ENCODE results near the gene EFCAB14.
"Not testable (repeated sequence)": the region's sequence is repeated elsewhere in the genome, so short reads cannot be mapped to it uniquely, and the experiment has no call there.

The EFCAB14 gene

DNA sequence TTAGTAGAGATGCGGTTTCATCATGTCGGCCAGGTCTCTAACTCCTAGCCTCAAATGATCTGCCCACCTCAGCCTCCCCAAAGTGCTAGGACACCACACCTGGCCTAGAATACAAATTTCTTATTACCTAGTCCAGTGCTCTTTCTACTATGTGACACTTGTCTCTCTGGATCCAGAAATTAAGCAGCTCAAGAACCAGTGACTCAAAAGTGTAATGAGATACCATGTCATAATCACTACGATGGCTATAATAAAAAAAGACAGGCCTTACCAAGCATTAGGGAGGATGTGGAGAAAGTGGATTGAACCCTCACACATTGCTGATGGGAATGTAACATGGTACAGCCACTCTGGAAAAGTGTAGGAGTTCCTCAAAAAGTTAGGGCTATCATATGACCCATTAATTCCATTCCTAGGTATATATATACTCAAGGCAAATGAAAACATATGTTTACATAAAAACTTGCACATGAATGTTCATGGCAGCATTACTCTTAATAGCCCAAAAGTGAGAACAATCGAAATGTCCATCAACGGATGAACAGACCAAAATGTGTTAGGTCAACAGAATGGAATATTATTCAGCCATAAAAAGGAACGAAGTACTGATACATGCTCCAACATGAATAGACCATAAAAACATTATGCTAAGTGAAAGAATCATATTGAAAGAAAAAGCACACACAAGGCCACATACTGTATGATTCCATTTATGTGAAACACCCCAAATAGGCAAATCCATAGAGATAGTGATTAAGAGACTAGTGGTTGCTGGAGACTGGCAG is 38.9 kb downstream of the EFCAB14 start:
- H3K9ac ChIP-seq (ENCODE audit: low read depth, low read length) = no peak overlapping the region
- no peak overlapping the region for H3K4me3 ChIP-seq (ENCODE audit: low read depth, low read length)
- H3K9me3 ChIP-seq (ENCODE audit: control insufficient read depth, insufficient read depth, low read length) = no peaks in the 10 kb centered on the region
- H3K36me3 ChIP-seq (ENCODE audit: control insufficient read depth, insufficient read depth, low read length) = peaks cover 17% of the 10 kb centered on the region
- no peaks in the 10 kb centered on the region for H3K27me3 ChIP-seq (ENCODE audit: control insufficient read depth, insufficient read depth, low read length)
- peaks cover 17% of the 10 kb centered on the region for H3K4me1 ChIP-seq (ENCODE audit: control insufficient read depth, insufficient read depth, low read length)

DNA sequence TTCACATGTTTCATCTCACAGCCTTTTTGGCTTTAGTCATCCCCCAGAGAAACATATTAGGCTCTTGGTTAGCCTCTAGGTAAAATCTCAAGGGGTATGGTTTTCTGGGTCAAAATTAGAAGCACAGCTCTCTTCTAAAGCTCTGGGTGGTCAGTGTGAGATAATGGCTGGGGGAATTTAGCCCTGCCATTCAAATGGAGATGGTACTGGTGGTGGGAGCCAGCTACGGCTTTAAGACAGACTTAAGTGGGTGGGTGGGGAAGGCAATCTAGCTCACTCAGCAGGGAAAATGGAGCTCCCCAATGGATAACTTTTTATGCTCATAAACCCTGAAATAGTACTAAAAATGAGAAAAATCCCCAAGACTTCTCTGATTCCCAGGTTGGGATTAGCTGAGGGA is 41.6 kb downstream of the EFCAB14 start:
- no peak overlapping the region for H3K9ac ChIP-seq (ENCODE audit: low read depth, low read length)
- H3K36me3 ChIP-seq (ENCODE audit: control insufficient read depth, insufficient read depth, low read length) = peaks cover 6% of the 10 kb centered on the region
- peaks cover 17% of the 10 kb centered on the region for H3K4me1 ChIP-seq (ENCODE audit: control insufficient read depth, insufficient read depth, low read length)

DNA sequence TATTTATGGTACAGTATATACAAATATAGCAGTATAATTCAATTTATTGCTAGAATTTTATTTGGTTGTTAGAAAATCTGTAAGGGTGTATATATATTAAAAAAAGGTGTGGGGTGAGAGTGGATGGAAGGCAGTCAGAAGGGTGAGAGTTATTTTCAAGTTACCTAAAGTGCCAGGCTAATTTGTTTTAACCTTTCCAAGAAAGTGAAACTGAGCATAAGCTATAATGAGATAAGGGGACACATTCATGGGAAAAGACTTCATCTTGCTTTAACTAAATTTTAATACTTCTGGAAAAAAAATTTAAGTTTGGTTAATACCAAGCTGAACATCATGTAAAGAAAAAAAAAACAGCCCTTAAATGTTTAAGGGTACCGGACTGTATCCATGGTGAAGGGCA is 42.4 kb downstream of the EFCAB14 start:
- Histone ChIP-seq H3K27me3 (ENCODE audit: control insufficient read depth, insufficient read depth, low read length) (no peaks in the 10 kb centered on the region), H3K9ac (ENCODE audit: low read depth, low read length) (no peak overlapping the region), H3K9me3 (ENCODE audit: control insufficient read depth, insufficient read depth, low read length) (no peaks in the 10 kb centered on the region), H3K4me3 (ENCODE audit: low read depth, low read length) (no peak overlapping the region), H3K36me3 (ENCODE audit: control insufficient read depth, insufficient read depth, low read length) (peaks cover 3% of the 10 kb centered on the region), H3K4me1 (ENCODE audit: control insufficient read depth, insufficient read depth, low read length) (peaks cover 17% of the 10 kb centered on the region)

More for the DNA sequence above, 41.6 kb downstream of the EFCAB14 start:
- Histone ChIP-seq H3K4me3 (ENCODE audit: low read depth, low read length) (no peak overlapping the region), H3K27me3 (ENCODE audit: control insufficient read depth, insufficient read depth, low read length) (no peaks in the 10 kb centered on the region), H3K9me3 (ENCODE audit: control insufficient read depth, insufficient read depth, low read length) (no peaks in the 10 kb centered on the region)

DNA sequence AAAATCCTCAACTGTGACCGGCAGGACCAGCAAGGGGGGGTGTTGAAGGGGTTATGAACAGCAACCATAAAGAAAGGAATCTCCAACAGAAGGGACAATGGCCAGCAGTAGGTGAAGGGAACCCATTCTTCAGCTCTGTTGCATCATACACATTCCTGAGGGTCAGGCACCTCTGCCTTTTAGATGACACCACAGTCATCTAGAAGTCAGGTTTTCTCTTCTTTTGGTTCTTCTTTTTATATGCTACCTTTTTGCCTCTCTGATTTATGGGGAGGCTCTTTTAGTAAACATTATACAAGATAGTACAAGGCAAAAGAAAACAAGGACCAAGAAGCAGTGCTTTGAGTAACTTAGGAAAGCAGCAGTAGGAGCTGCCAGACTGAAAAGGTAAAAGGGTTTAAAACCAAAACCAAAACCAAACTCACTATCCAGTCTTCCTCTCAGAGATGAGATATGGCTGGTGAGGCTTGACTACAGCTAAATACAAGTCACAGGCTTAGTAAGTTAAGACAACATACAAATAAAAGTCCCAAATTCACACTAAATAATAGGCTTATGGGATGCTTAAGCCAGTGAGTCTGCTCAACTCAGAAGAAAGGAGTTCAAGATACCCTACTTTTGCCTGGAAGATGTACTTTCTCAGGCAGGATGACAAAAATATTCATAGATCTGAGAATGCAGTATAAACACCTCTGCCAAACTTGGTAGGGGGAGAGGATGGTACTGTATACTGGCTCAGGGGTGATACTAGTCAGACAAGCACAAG is 43.2 kb downstream of the EFCAB14 start:
- no peak overlapping the region for H3K9ac ChIP-seq (ENCODE audit: low read depth, low read length)
- H3K4me3 ChIP-seq (ENCODE audit: low read depth, low read length) = no peak overlapping the region
- peaks cover 3% of the 10 kb centered on the region for H3K36me3 ChIP-seq (ENCODE audit: control insufficient read depth, insufficient read depth, low read length)
- no peaks in the 10 kb centered on the region for H3K27me3 ChIP-seq (ENCODE audit: control insufficient read depth, insufficient read depth, low read length)
- no peaks in the 10 kb centered on the region for H3K9me3 ChIP-seq (ENCODE audit: control insufficient read depth, insufficient read depth, low read length)
- peaks cover 17% of the 10 kb centered on the region for H3K4me1 ChIP-seq (ENCODE audit: control insufficient read depth, insufficient read depth, low read length)

DNA sequence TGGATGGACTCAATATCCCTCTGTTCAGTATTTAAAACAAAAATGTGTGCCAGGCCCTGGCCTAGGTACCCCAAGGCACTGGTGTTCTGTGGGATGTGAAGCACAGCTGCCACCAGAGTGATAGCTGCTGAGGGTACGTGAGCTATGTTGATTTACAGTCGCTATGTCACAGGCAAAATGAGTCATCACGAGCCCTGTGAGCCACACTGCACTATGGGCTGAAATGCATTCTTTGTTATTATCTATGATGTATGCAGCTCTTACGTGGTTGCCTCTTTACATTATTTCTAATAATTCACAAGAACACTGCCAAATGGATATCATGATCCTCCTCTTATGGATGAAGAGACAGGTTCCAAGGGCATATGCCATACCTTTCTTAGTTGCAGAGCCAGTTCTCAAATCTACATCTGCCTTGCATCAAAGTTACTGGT is 45.1 kb downstream of the EFCAB14 start:
- no peak overlapping the region for H3K9ac ChIP-seq (ENCODE audit: low read depth, low read length)
- no peak overlapping the region for H3K4me3 ChIP-seq (ENCODE audit: low read depth, low read length)
- no peaks in the 10 kb centered on the region for H3K36me3 ChIP-seq (ENCODE audit: control insufficient read depth, insufficient read depth, low read length)
- H3K4me1 ChIP-seq (ENCODE audit: control insufficient read depth, insufficient read depth, low read length) = peaks cover 17% of the 10 kb centered on the region
- no peaks in the 10 kb centered on the region for H3K9me3 ChIP-seq (ENCODE audit: control insufficient read depth, insufficient read depth, low read length)
- peaks cover 2% of the 10 kb centered on the region for H3K27me3 ChIP-seq (ENCODE audit: control insufficient read depth, insufficient read depth, low read length)

DNA sequence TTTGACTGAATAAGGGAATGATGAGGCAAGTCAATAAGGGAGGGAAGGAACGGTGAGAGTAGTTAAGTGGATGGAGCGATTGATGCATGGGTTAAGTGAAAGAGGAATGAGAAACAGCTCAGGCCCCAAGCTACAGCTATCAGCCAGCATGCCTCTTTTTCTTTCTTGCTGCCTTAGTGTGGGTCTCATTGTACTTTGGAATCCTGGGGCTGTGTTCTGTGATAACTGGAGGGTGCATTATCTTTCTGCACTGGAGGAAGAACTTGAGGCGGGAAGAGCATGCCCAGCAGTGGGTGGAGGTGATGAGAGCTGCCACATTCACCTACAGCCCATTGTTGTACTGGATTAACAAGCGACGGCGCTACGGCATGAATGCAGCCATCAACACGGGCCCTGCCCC is 46.2 kb downstream of the EFCAB14 start:
- Histone ChIP-seq H3K9me3 (ENCODE audit: control insufficient read depth, insufficient read depth, low read length) (no peaks in the 10 kb centered on the region), H3K4me1 (ENCODE audit: control insufficient read depth, insufficient read depth, low read length) (peaks cover 15% of the 10 kb centered on the region), H3K9ac (ENCODE audit: low read depth, low read length) (no peak overlapping the region), H3K4me3 (ENCODE audit: low read depth, low read length) (no peak overlapping the region), H3K36me3 (ENCODE audit: control insufficient read depth, insufficient read depth, low read length) (no peaks in the 10 kb centered on the region), H3K27me3 (ENCODE audit: control insufficient read depth, insufficient read depth, low read length) (peaks cover 2% of the 10 kb centered on the region)

DNA sequence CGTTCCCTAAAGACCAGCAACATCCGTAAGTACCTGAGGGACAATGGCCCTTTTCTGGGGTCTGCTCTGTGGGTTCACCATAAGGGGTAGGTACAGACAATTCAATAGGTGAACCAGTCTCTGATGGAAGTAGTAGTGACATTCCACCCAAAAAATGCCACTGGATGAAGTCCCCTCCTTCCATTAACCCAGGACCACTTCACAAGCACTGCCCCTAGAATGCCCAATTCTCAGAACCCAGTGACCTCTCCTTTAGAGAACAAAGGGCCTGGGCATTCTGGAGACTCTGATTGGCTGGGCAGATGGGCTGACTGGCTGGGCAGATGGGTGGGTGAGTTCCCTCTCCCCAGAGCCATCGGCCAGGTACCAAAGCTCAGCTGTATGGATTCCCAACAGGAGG is 47.4 kb downstream of the EFCAB14 start, which contains the start of gene TEX38:
TSS of gene TEX38 (plus strand) at position 301 of the 400 bp plus-strand sequence. CDS start at position 382, 81 bp downstream.
- Histone ChIP-seq H3K27me3 (ENCODE audit: control insufficient read depth, insufficient read depth, low read length) (peaks cover 2% of the 10 kb centered on the region), H3K9ac (ENCODE audit: low read depth, low read length) (no peak within 1 kb of the TSS), H3K4me1 (ENCODE audit: control insufficient read depth, insufficient read depth, low read length) (peaks cover 14% of the 10 kb centered on the region), H3K9me3 (ENCODE audit: control insufficient read depth, insufficient read depth, low read length) (no peaks in the 10 kb centered on the region), H3K36me3 (ENCODE audit: control insufficient read depth, insufficient read depth, low read length) (no peaks in the 10 kb centered on the region), H3K4me3 (ENCODE audit: low read depth, low read length) (no peak within 1 kb of the TSS)

DNA sequence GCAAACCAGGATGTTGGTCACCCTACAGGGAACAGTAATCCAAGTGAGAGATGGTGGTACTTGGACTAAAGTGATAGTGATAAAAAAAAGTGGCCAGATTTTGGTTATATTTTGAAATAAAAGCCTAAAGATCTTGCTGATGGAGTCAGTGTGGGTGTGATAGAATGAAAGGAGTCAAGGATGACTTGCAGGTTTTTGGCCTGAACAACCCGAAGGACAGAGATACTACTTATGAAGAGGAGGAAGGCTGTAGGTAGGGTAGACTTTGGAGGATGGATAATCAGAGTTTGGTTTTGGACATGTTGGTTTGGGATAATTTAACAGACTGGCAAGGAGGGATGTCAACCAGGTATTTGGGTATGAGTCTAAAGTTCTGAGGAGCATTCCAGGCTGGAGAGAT is 48.8 kb downstream of the EFCAB14 start:
- Histone ChIP-seq H3K9me3 (ENCODE audit: control insufficient read depth, insufficient read depth, low read length) (no peaks in the 10 kb centered on the region), H3K36me3 (ENCODE audit: control insufficient read depth, insufficient read depth, low read length) (no peaks in the 10 kb centered on the region), H3K27me3 (ENCODE audit: control insufficient read depth, insufficient read depth, low read length) (peaks cover 2% of the 10 kb centered on the region), H3K4me1 (ENCODE audit: control insufficient read depth, insufficient read depth, low read length) (peaks cover 18% of the 10 kb centered on the region), H3K4me3 (ENCODE audit: low read depth, low read length) (no peak overlapping the region), H3K9ac (ENCODE audit: low read depth, low read length) (no peak overlapping the region)

DNA sequence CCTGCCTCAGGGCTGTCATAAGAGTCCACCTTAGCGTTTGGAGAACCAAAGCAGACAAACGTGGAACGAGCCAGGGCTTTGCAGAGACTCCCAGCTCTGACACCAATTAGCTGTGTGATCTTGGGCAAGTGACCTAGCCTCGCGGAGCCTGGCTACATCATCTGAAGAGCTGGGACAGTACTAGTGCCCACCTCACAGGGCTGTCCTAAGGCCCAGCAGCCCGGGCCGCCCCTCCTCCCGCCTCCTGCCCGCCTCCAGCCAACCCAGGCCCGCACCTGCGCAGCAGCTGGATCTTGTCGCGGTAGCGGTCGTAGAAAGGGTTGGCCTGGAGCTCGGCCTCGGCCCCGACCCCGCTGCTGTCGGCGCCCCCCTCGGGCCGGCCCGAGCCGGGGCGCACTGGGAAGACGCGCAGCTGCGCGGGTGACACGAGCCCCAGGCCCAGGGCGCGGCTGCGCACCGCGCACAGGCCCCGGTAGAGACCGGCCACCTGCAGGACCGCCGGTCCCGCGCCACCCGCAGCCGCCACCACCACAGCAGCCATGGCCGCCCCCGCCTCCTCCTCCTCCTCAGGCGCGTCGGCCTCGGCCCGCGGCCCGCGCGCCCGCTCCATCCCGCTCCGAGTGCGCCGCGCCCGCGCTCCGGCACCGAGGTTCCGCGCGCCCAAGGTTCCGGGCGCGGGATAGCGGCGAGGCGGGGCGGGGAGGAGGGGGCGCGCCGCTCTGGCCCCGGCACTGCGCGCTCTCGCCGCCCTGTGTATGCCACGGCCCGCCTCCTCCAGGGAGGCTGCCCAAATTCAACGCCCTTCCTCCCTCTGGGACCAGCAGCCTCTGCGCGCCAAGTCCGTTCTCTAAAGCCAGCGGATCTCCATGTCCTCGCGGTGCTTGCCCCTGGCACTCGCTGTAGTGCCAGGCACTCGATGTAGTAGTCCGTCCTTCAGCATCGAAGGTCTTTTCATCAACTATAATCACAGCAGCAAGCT is 50.8 kb downstream of the EFCAB14 start, which contains the start of gene ATPAF1:
TSS of gene ATPAF1 (minus strand) at position 583 of the 979 bp plus-strand sequence. CDS start at position 541, 42 bp downstream.
- peaks cover 2% of the 10 kb centered on the region for H3K27me3 ChIP-seq (ENCODE audit: control insufficient read depth, insufficient read depth, low read length)
- H3K36me3 ChIP-seq (ENCODE audit: control insufficient read depth, insufficient read depth, low read length) = peaks cover 5% of the 10 kb centered on the region
- peak within 1 kb of the TSS; percentile 80 for H3K4me3 ChIP-seq (ENCODE audit: low read depth, low read length)
- H3K4me1 ChIP-seq (ENCODE audit: control insufficient read depth, insufficient read depth, low read length) = peaks cover 18% of the 10 kb centered on the region
- H3K9ac ChIP-seq (ENCODE audit: low read depth, low read length) = peak within 1 kb of the TSS; percentile 76
- H3K9me3 ChIP-seq (ENCODE audit: control insufficient read depth, insufficient read depth, low read length) = no peaks in the 10 kb centered on the region

DNA sequence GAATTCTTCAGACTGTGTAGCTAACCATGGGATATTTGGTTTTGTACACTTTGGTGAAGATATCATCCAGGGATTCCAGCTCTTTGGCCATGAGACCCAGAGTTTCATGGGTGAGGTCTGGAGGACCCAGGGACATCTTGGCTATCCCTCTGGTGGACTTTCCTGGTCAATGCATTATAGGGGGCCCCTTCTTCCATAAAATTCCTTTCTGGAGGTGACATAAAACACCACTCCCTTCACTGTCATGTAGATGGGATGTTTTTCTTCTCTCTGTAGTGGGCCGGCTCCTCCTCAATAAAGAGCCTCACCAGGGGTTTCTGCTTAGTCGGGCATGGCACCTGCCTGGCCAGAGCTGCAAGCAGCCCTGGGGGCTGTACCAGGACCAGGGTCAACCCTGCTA is 52.9 kb downstream of the EFCAB14 start:
- peaks cover 18% of the 10 kb centered on the region for H3K4me1 ChIP-seq (ENCODE audit: control insufficient read depth, insufficient read depth, low read length)
- peaks cover 5% of the 10 kb centered on the region for H3K36me3 ChIP-seq (ENCODE audit: control insufficient read depth, insufficient read depth, low read length)
- peaks cover 2% of the 10 kb centered on the region for H3K27me3 ChIP-seq (ENCODE audit: control insufficient read depth, insufficient read depth, low read length)
- no peak overlapping the region for H3K4me3 ChIP-seq (ENCODE audit: low read depth, low read length)
- no peak overlapping the region for H3K9ac ChIP-seq (ENCODE audit: low read depth, low read length)
- H3K9me3 ChIP-seq (ENCODE audit: control insufficient read depth, insufficient read depth, low read length) = no peaks in the 10 kb centered on the region

DNA sequence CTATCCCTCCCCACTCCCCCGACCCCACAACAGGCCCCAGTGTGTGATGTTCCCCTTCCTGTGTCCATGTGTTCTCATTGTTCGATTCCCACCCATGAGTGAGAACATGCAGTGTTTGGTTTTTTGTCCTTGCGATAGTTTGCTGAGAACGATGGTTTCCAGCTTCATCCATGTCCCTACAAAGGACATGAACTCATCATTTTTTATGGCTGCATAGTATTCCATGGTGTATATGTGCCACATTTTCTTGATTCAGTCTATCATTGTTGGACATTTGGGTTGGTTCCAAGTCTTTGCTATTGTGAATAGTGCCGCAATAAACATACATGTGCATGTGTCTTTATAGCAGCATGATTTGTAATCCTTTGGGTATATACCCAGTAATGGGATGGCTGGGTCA is 56.0 kb downstream of the EFCAB14 start:
- H3K9me3 ChIP-seq (ENCODE audit: control insufficient read depth, insufficient read depth, low read length); H3K36me3 ChIP-seq (ENCODE audit: control insufficient read depth, insufficient read depth, low read length); H3K27me3 ChIP-seq (ENCODE audit: control insufficient read depth, insufficient read depth, low read length); H3K4me3 ChIP-seq (ENCODE audit: low read depth, low read length); H3K9ac ChIP-seq (ENCODE audit: low read depth, low read length): not testable (repeated sequence)
- H3K4me1 ChIP-seq (ENCODE audit: control insufficient read depth, insufficient read depth, low read length) = peaks cover 18% of the 10 kb centered on the region
